Measurements from ENCODE around the gene CAMTA1.

CAMTA1 gene

GRCh38 chr1:6953907-6954364 is 168.7 kb downstream of the CAMTA1 start:
- in situ Hi-C loops (cut with MboI; ENCODE audit: low sequenced_read_pairs, unreplicated experiment): no loop called here
- TF ChIP-seq CTCF (IDR thresholded peaks at IDR 0.05; ENCODE audit: borderline replicate concordance, control extremely low read depth, extremely low read depth, insufficient read depth, missing control alignments): no peak
- DNase-seq (ENCODE audit: low spot score): no peak

DNA sequence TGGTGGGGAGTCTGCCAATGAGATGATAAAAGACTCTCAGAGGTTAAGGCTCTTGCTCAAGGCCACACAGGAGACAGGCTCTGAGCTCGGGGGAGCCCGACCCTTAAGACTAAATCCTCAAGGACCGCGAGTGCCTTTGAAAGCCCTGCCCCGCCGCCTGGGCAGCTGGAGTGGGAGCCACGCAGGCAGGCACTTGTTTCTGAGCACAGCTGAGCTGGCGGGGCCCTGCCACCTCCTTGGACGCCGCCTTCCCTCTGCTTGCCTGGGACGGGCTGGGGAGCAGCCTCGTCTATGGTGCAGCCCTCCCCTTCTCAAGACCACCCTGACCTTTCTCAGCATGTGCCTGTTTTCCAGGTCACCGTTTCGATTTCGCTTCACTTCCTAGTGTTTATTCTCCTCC is 169.3 kb downstream of the CAMTA1 start:
- DNase-seq (ENCODE audit: low spot score): no peak
- in situ Hi-C loops (cut with MboI; ENCODE audit: low sequenced_read_pairs, unreplicated experiment): no loop called here
- no peak for TF ChIP-seq CTCF (IDR thresholded peaks at IDR 0.05; ENCODE audit: borderline replicate concordance, control extremely low read depth, extremely low read depth, insufficient read depth, missing control alignments)

GRCh38 chr1:6955357-6956094 is 170.3 kb downstream of the CAMTA1 start:
- DNase-seq (ENCODE audit: low spot score): no peak
- no peak for TF ChIP-seq CTCF (IDR thresholded peaks at IDR 0.05; ENCODE audit: borderline replicate concordance, control extremely low read depth, extremely low read depth, insufficient read depth, missing control alignments)
- in situ Hi-C loops (cut with MboI; ENCODE audit: low sequenced_read_pairs, unreplicated experiment): no loop called here

DNA sequence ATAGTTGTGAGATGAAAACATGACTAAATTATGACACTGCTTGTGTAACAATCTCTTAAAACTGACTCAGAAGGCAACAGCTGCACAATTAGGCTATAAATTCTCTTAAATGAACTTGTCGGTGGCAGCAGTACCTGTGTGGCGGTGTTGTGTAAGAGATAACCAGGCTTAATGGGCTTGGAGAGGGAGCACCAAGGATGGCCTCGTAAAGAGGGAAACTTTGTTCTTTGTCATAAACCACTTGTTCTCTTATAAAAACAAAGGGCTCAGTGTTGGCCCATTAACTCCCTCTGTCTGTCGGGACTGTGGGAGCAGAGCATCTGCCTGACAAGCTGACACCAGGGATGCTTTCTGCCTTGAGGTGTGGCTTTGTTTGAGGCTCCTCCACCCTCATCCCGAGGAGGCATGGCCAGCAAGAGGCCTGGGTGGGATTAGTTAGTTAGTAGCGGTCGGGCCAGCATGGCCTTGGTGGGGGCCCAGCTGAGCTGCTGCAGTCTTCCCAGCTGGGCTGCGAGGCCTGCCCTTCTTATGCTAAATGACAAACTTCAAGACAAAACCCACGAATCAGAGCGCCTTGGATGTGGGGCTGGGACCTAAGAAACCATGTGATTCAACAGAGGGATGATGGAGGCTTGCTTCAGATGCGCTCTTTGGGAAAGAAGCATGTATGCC is 171.4 kb downstream of the CAMTA1 start:
- in situ Hi-C loops (cut with MboI; ENCODE audit: low sequenced_read_pairs, unreplicated experiment): no loop called here
- TF ChIP-seq CTCF (IDR thresholded peaks at IDR 0.05; ENCODE audit: borderline replicate concordance, control extremely low read depth, extremely low read depth, insufficient read depth, missing control alignments): no peak
- DNase-seq (ENCODE audit: low spot score): no peak

DNA sequence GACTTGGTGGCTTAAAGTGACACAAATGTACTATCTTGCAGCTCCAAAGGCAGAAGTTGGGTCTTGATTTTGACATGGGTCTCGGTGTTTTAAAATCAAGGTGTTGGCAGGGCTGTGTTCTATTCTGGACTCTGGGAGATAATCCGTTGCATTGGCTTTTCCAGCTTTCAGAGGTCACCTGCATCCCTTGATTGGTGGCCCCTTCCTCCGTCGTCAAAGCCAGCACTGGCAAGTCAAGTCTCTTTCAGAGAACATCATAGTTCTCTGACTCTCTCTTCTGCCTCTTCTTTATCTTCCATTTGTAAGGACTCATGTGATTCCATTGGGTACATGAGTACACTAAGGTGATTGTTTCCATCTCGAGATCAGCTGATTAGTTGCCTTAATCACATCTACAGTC is 172.1 kb downstream of the CAMTA1 start:
- TF ChIP-seq CTCF (IDR thresholded peaks at IDR 0.05; ENCODE audit: borderline replicate concordance, control extremely low read depth, extremely low read depth, insufficient read depth, missing control alignments): no peak
- in situ Hi-C loops (cut with MboI; ENCODE audit: low sequenced_read_pairs, unreplicated experiment): no loop called here
- no peak for DNase-seq (ENCODE audit: low spot score)

- in situ Hi-C loops (cut with MboI; ENCODE audit: low sequenced_read_pairs, unreplicated experiment): no loop called here
- DNase-seq (ENCODE audit: low spot score): no peak
Measured at GRCh38 chr1:6958407-6959030, 173.3 kb downstream of the CAMTA1 start.

More at GRCh38 chr1:6958407-6959030, 173.3 kb downstream of the CAMTA1 start:
- no peak for TF ChIP-seq CTCF (IDR thresholded peaks at IDR 0.05; ENCODE audit: borderline replicate concordance, control extremely low read depth, extremely low read depth, insufficient read depth, missing control alignments)
